Measurements from ENCODE around the gene GLIS1. TPM values are rescaled to one million over a fixed set of nuclear protein-coding genes. Genes with fewer than 3 reads are reported as not detected.

The GLIS1 gene
- total and polyA plus RNA-seq, 2 experiments from 2014 or later: 0.13 to 1.3 TPM

DNA sequence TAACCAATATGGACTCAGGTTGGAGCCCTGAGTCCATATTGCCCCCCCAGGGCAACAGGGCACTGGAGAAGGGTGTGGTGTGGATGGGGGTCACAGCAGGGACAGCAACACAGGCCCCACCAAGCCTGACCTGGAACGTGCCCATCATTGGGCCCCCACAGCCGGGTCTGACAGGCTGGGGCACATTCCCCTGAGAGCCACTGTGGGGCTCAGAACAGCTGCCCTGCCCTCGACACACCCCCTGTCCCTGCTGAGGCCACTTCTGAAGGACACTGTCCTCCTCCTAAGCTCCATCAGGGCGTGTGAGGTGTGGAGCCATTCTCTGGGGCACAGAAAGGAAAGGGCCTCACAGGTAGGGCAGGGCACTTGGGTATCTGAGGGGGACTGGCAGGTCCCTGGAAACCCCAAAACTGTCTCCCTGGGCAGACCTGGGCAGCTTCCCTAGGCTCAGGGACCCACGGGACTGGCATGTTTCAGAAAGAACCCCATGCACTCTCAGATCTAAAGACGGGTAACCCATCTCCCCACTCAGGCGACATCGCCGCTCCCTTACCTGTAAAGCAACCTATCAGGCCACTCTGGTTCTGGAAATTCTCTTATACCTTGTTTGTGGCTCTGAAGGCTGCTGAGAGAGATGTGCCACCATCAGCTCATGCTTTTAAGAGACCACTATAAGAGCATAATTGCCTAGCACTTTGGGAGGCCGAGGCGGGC lies 184.2 kb downstream of the GLIS1 start:
- no peak for DNase-seq (ENCODE audit: low spot score)
- no peaks in the 10 kb centered on the region for H3K36me3 ChIP-seq (replicated peaks; ENCODE audit: insufficient read depth, low read depth)
- H3K4me3 ChIP-seq: no peak overlapping the region
- no peaks in the 10 kb centered on the region for H3K4me1 ChIP-seq (ENCODE audit: insufficient read depth)
- H2AFZ ChIP-seq: no peak overlapping the region
- no peaks in the 10 kb centered on the region for H4K20me1 ChIP-seq (ENCODE audit: insufficient read depth, poor library complexity, severe bottlenecking)
- no peak overlapping the region for H3K4me2 ChIP-seq
- no peak for TF ChIP-seq EZH2 (IDR thresholded peaks at IDR 0.05; ENCODE audit: borderline replicate concordance)
- no peak for TF ChIP-seq EZH2phosphoT487 (IDR thresholded peaks at IDR 0.05; ENCODE audit: low read depth, severe bottlenecking, unreplicated experiment)
- TF ChIP-seq, protein P1, sequence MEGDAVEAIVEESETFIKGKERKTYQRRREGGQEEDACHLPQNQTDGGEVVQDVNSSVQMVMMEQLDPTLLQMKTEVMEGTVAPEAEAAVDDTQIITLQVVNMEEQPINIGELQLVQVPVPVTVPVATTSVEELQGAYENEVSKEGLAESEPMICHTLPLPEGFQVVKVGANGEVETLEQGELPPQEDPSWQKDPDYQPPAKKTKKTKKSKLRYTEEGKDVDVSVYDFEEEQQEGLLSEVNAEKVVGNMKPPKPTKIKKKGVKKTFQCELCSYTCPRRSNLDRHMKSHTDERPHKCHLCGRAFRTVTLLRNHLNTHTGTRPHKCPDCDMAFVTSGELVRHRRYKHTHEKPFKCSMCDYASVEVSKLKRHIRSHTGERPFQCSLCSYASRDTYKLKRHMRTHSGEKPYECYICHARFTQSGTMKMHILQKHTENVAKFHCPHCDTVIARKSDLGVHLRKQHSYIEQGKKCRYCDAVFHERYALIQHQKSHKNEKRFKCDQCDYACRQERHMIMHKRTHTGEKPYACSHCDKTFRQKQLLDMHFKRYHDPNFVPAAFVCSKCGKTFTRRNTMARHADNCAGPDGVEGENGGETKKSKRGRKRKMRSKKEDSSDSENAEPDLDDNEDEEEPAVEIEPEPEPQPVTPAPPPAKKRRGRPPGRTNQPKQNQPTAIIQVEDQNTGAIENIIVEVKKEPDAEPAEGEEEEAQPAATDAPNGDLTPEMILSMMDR (IDR thresholded peaks at IDR 0.05; ENCODE audit: poor library complexity): no peak
- no peak overlapping the region for H3K27ac ChIP-seq
- WGBS (ENCODE audit: low lambda C conversion rate, missing lambda C conversion rate): 90% methylated on average over 11 of the region's 11 CpGs
- H3K9me2 ChIP-seq (replicated peaks; ENCODE audit: insufficient read depth): no peaks in the 10 kb centered on the region
- no peaks in the 10 kb centered on the region for H3K9me3 ChIP-seq (ENCODE audit: low read depth)
- H3K79me2 ChIP-seq: no peaks in the 10 kb centered on the region
- H3K27me3 ChIP-seq: no peaks in the 10 kb centered on the region

DNA sequence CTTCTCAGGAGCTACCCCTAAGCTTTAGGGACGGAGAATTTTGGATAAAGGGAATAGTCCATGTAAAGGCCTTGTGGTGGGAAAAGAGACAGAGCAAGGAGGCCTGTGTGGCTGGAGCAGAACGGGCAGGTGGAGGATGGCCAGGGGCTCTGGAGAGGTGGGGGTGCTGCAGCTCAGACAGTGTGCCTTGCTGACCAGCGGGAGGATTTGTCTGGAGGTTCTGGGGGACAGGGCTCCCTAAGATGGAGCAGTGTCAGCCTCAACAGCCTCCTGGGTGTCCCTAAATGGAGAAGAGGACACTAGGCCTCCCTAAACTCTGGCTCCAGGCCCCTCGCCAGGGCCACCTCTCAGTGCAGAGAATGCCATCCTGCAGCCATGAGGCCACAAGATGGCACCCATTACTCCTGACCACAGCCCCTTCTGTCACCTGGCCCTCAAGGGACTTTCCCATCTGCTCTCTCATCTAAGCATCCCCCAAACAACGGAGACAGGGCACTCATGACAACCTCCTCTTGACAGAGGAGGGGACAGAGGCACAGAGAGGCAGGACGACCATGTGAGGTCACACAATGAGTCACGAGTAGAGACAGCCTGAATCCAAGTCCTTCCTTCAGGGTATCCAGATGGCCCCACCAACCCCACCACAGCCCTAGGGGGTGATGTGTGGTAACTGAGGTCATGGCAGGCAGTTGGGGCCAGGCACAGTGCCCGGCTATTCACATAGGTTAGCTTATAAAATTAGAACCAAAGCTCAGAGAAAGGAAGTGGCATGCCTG lies 185.0 kb downstream of the GLIS1 start:
- Histone ChIP-seq H3K79me2 (no peaks in the 10 kb centered on the region), H2AFZ (no peak overlapping the region), H3K4me3 (no peak overlapping the region), H3K36me3 (replicated peaks; ENCODE audit: insufficient read depth, low read depth) (no peaks in the 10 kb centered on the region), H3K9me2 (replicated peaks; ENCODE audit: insufficient read depth) (no peaks in the 10 kb centered on the region), H4K20me1 (ENCODE audit: insufficient read depth, poor library complexity, severe bottlenecking) (no peaks in the 10 kb centered on the region), H3K27ac (no peak overlapping the region), H3K4me1 (ENCODE audit: insufficient read depth) (no peaks in the 10 kb centered on the region), H3K27me3 (no peaks in the 10 kb centered on the region), H3K9me3 (ENCODE audit: low read depth) (no peaks in the 10 kb centered on the region), H3K4me2 (no peak overlapping the region)
- TF ChIP-seq EZH2phosphoT487 (IDR thresholded peaks at IDR 0.05; ENCODE audit: low read depth, severe bottlenecking, unreplicated experiment) (no peak), EZH2 (IDR thresholded peaks at IDR 0.05; ENCODE audit: borderline replicate concordance) (no peak)
- TF ChIP-seq, protein P1 (IDR thresholded peaks at IDR 0.05; ENCODE audit: poor library complexity): no peak
- DNase-seq (ENCODE audit: low spot score): no peak
- 92% methylated on average over 8 of the region's 8 CpGs for WGBS (ENCODE audit: low lambda C conversion rate, missing lambda C conversion rate)

DNA sequence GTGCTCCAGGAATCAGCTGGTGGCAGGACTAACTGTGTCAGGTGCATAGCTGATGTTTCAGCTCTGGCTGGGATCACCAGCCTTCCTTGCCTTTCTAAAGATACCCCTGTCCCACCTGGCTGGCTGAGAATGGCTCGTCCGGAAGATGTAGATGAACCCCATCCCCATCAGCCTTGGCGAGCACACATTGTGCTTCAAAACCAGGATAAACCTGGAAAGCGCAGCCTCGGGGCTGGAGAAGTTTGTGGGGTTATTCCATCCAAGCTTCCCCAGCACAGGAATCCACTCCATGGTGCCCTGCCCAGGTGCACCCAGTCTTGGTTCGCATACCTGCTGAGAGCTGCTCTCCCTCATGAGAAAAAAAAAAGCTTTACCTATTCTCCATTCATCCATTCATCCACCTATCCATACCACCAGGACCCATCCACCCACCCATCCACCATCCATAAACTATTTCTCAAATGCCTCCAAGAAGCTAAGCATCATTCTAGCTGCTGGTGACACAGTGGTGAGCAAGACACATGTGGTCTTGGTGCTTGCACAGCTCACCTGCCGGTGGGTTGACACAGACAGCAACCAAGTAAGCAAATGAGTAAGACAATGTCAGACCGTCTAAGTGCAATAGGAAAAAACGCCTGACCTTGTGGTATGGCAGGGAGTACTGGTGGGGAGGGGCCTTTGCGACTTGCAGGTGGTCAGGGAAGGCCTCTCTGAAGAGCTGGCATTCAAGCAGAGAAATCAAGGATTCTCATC lies 185.8 kb downstream of the GLIS1 start:
- H3K79me2 ChIP-seq: no peaks in the 10 kb centered on the region
- H3K9me2 ChIP-seq (replicated peaks; ENCODE audit: insufficient read depth): no peaks in the 10 kb centered on the region
- H3K4me2 ChIP-seq: no peak overlapping the region
- no peaks in the 10 kb centered on the region for H3K9me3 ChIP-seq (ENCODE audit: low read depth)
- no peak overlapping the region for H3K27ac ChIP-seq
- WGBS (ENCODE audit: low lambda C conversion rate, missing lambda C conversion rate): 91% methylated on average over 10 of the region's 10 CpGs
- H2AFZ ChIP-seq: no peak overlapping the region
- no peaks in the 10 kb centered on the region for H3K4me1 ChIP-seq (ENCODE audit: insufficient read depth)
- H3K4me3 ChIP-seq: no peak overlapping the region
- TF ChIP-seq EZH2 (IDR thresholded peaks at IDR 0.05; ENCODE audit: borderline replicate concordance) (no peak), EZH2phosphoT487 (IDR thresholded peaks at IDR 0.05; ENCODE audit: low read depth, severe bottlenecking, unreplicated experiment) (no peak)
- TF ChIP-seq, protein P1 (IDR thresholded peaks at IDR 0.05; ENCODE audit: poor library complexity): no peak
- DNase-seq (ENCODE audit: low spot score): no peak
- H3K27me3 ChIP-seq: no peaks in the 10 kb centered on the region
- no peaks in the 10 kb centered on the region for H3K36me3 ChIP-seq (replicated peaks; ENCODE audit: insufficient read depth, low read depth)
- H4K20me1 ChIP-seq (ENCODE audit: insufficient read depth, poor library complexity, severe bottlenecking): no peaks in the 10 kb centered on the region
